ENCODE data around the gene AQP6.

- TF ChIP-seq CTCF (IDR thresholded peaks at IDR 0.05) (no peak), POLR2A (IDR thresholded peaks at IDR 0.05) (no peak)
Observed at GRCh38 chr12:49923035-49923644, 49.6 kb upstream of the AQP6 start.
